Neural crest cell (in vitro differentiated cells): ENCODE measurements around the gene ABCA13. TPM values are rescaled to one million over a fixed set of nuclear protein-coding genes. Genes with fewer than 3 reads are reported as not detected.

ENCODE experiments used
- DNase-seq: peaks from one replicate; pipeline ENCODE4 v3.0.0; 2021; ENCODE audit warnings: low read depth, mixed read lengths, low spot score
- H3K27ac Mint-ChIP-seq: one replicate; pipeline ENCODE4 v1.8.0; 2021; ENCODE audit warnings: mild to moderate bottlenecking, mixed read lengths; ENCODE audit not compliant: unreplicated experiment
- H3K27me3 Mint-ChIP-seq: 2 replicates; pipeline ENCODE4 v1.8.0; 2021; ENCODE audit warnings: low read depth, mild to moderate bottlenecking, mixed read lengths
- H3K36me3 Mint-ChIP-seq: 2 replicates; pipeline ENCODE4 v1.8.0; 2021; ENCODE audit warnings: low read depth, mild to moderate bottlenecking, mixed read lengths
- H3K4me1 Mint-ChIP-seq: 2 replicates; pipeline ENCODE4 v1.8.0; 2021; ENCODE audit warnings: mixed read lengths
- H3K4me3 Mint-ChIP-seq: one replicate; pipeline ENCODE4 v1.8.0; 2021; ENCODE audit warnings: mild to moderate bottlenecking, mixed read lengths
- H3K9me3 Mint-ChIP-seq: 2 replicates; pipeline ENCODE4 v1.8.0; 2021; ENCODE audit warnings: mixed read lengths
- CTCF ChIP-seq: fragments of 200-600 bp; sonication (generic); conservative IDR thresholded peaks from 2 replicates; pipeline ENCODE4 v1.5.0; 2021; ENCODE audit warnings: antibody characterized with exemption, mild to moderate bottlenecking
- total RNA-seq: library from RNA; stranded (reverse); gene quantifications from 2 replicates; pipeline ENCODE4 v1.2.1, GENCODE V29; 2021

ABCA13 gene
- total RNA-seq, 1 donor from 2014 or later: 0.89 TPM

- Mint-ChIP-seq H3K36me3 (no peaks in the 10 kb centered on the region), H3K4me3 (no peak overlapping the region), H3K27me3 (no peaks in the 10 kb centered on the region), H3K9me3 (no peaks in the 10 kb centered on the region), H3K4me1 (peaks cover 7% of the 10 kb centered on the region), H3K27ac (no peak overlapping the region)
- no peak for DNase-seq
- no peak for TF ChIP-seq CTCF
These were observed 191.9 kb downstream of the ABCA13 start for GRCh38 chr7:48363174-48363573.

- no peak overlapping the region for H3K4me3 Mint-ChIP-seq
- H3K9me3 Mint-ChIP-seq: peaks cover 12% of the 10 kb centered on the region
- DNase-seq: no peak
- peaks cover 4% of the 10 kb centered on the region for H3K36me3 Mint-ChIP-seq
- peaks cover 7% of the 10 kb centered on the region for H3K4me1 Mint-ChIP-seq
- H3K27ac Mint-ChIP-seq: no peak overlapping the region
- H3K27me3 Mint-ChIP-seq: no peaks in the 10 kb centered on the region
- TF ChIP-seq CTCF: no peak
These were observed 193.8 kb downstream of the ABCA13 start for GRCh38 chr7:48365010-48365409.

GRCh38 chr7:48366096-48366495, 194.8 kb downstream of the ABCA13 start:
- Mint-ChIP-seq H3K4me3 (no peak overlapping the region), H3K36me3 (peaks cover 10% of the 10 kb centered on the region), H3K27ac (no peak overlapping the region), H3K4me1 (peaks cover 7% of the 10 kb centered on the region), H3K27me3 (no peaks in the 10 kb centered on the region), H3K9me3 (peaks cover 19% of the 10 kb centered on the region)
- no peak for DNase-seq
- no peak for TF ChIP-seq CTCF

- no peak for DNase-seq
- no peaks in the 10 kb centered on the region for H3K36me3 Mint-ChIP-seq
- peaks cover 4% of the 10 kb centered on the region for H3K4me1 Mint-ChIP-seq
- H3K9me3 Mint-ChIP-seq: no peaks in the 10 kb centered on the region
- no peak for TF ChIP-seq CTCF
- H3K4me3 Mint-ChIP-seq: no peak overlapping the region
- no peak overlapping the region for H3K27ac Mint-ChIP-seq
- no peaks in the 10 kb centered on the region for H3K27me3 Mint-ChIP-seq
These were observed 205.0 kb downstream of the ABCA13 start for GRCh38 chr7:48376263-48376662.

GRCh38 chr7:48380921-48381320, 209.7 kb downstream of the ABCA13 start:
- H3K27ac Mint-ChIP-seq: no peak overlapping the region
- no peaks in the 10 kb centered on the region for H3K36me3 Mint-ChIP-seq
- H3K4me1 Mint-ChIP-seq: peaks cover 8% of the 10 kb centered on the region
- no peak overlapping the region for H3K4me3 Mint-ChIP-seq
- no peaks in the 10 kb centered on the region for H3K9me3 Mint-ChIP-seq
- no peaks in the 10 kb centered on the region for H3K27me3 Mint-ChIP-seq
- TF ChIP-seq CTCF: no peak
- DNase-seq: no peak

GRCh38 chr7:48381571-48381970, 210.3 kb downstream of the ABCA13 start:
- Mint-ChIP-seq H3K36me3 (no peaks in the 10 kb centered on the region), H3K27ac (peak overlapping the region; percentile 14), H3K4me3 (no peak overlapping the region), H3K4me1 (peaks cover 8% of the 10 kb centered on the region), H3K9me3 (no peaks in the 10 kb centered on the region), H3K27me3 (no peaks in the 10 kb centered on the region)
- no peak for DNase-seq
- TF ChIP-seq CTCF: no peak
